Hepatocyte (in vitro differentiated cells): Measurements from ENCODE around the gene TBC1D21.

Experiments
- CTCF ChIP-seq: fragments of 200-600 bp; sonication (generic); IDR thresholded peaks from 2 replicates; pipeline ENCODE4 v1.5.1; 2016; ENCODE audit warnings: antibody characterized with exemption, mild to moderate bottlenecking; ENCODE audit not compliant: poor library complexity
- EZH2 ChIP-seq: fragments of 200-600 bp; sonication (generic); IDR thresholded peaks from 2 replicates; pipeline ENCODE4 v1.6.1; 2016; ENCODE audit warnings: antibody characterized with exemption, mild to moderate bottlenecking, borderline replicate concordance
- EZH2phosphoT487 ChIP-seq: fragments of 200-600 bp; sonication (generic); IDR thresholded peaks from one replicate; pipeline ENCODE4 v1.6.1; 2018; ENCODE audit warnings: antibody characterized with exemption, mild to moderate bottlenecking, low read depth, moderate library complexity; ENCODE audit not compliant: unreplicated experiment, severe bottlenecking

- no peak for TF ChIP-seq CTCF
- no peak for TF ChIP-seq EZH2
- TF ChIP-seq EZH2phosphoT487, result no peak
Observed at GRCh38 chr15:73932381-73933191, 59.2 kb downstream of the TBC1D21 start.
